NT2/D1 (cell line): ENCODE results near the gene HKDC1.
A peak's percentile ranks its signal among the peaks of the same experiment; 100 is the strongest.
"Not testable (repeated sequence)": the region's sequence is repeated elsewhere in the genome, so short reads cannot be mapped to it uniquely, and the experiment has no call there.

Experiments
- DNase-seq: peaks from one replicate; pipeline ENCODE4 v3.0.0-alpha.2; 2011; ENCODE audit warnings: low read depth, low spot score
- H3K27me3 ChIP-seq: 2 replicates; pipeline ENCODE4 v1.6.0; 2011; ENCODE audit warnings: mild to moderate bottlenecking; ENCODE audit not compliant: insufficient read length, insufficient read depth
- H3K36me3 ChIP-seq: 2 replicates; pipeline ENCODE4 v1.6.1; 2011; ENCODE audit warnings: mild to moderate bottlenecking, low read length, mixed read lengths; ENCODE audit not compliant: insufficient read depth, insufficient read length
- H3K4me1 ChIP-seq: 2 replicates; pipeline ENCODE4 v1.5.1; 2011; ENCODE audit not compliant: insufficient read depth, insufficient read length
- H3K4me3 ChIP-seq: 2 replicates; pipeline ENCODE4 v1.5.1; 2011; ENCODE audit warnings: low read depth; ENCODE audit not compliant: insufficient read length
- H3K9ac ChIP-seq: 2 replicates; pipeline ENCODE4 v1.6.0; 2011; ENCODE audit warnings: low read depth; ENCODE audit not compliant: insufficient read length
- H3K9me3 ChIP-seq: 2 replicates; pipeline ENCODE4 v1.5.1; 2011; ENCODE audit warnings: mild to moderate bottlenecking, low read length; ENCODE audit not compliant: insufficient read depth
- SUZ12 ChIP-seq: IDR thresholded peaks from 2 replicates; pipeline ENCODE4 v1.6.1; 2011; ENCODE audit not compliant: insufficient read length, insufficient read depth; ENCODE audit errors: extremely low read depth
- YY1 ChIP-seq: IDR thresholded peaks from 2 replicates; pipeline ENCODE4 v1.6.1; 2011; ENCODE audit not compliant: insufficient read length, insufficient read depth
- ZNF274 ChIP-seq: IDR thresholded peaks from 2 replicates; pipeline ENCODE4 v1.6.1; 2011; ENCODE audit warnings: mild to moderate bottlenecking, low read depth, low read length

The HKDC1 gene

DNA sequence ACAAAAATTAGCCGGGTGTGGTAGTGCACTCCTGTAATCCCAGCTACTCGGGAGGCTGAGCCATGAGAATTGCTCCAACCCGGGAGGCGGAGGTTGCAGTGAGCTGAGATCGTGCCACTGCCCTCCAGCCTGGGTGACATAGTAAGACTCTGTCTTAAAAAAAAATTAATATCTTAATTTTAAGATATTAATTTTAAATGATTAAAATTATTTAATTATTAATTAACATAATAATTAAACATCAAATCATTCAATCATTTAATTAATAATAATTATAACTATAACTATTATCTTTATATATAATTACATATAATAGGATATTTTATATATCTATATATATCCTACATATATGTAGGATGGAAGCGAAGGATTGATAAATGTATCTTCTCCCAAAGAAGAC, 56.4 kb downstream of the HKDC1 start:
- H3K9ac ChIP-seq = no peak overlapping the region
- H3K9me3 ChIP-seq = no peaks in the 10 kb centered on the region
- no peak overlapping the region for H3K4me3 ChIP-seq
- no peaks in the 10 kb centered on the region for H3K4me1 ChIP-seq
- no peak for DNase-seq
- no peaks in the 10 kb centered on the region for H3K36me3 ChIP-seq
- no peak for TF ChIP-seq ZNF274
- no peak for TF ChIP-seq YY1
- no peak for TF ChIP-seq SUZ12
- no peaks in the 10 kb centered on the region for H3K27me3 ChIP-seq

DNA sequence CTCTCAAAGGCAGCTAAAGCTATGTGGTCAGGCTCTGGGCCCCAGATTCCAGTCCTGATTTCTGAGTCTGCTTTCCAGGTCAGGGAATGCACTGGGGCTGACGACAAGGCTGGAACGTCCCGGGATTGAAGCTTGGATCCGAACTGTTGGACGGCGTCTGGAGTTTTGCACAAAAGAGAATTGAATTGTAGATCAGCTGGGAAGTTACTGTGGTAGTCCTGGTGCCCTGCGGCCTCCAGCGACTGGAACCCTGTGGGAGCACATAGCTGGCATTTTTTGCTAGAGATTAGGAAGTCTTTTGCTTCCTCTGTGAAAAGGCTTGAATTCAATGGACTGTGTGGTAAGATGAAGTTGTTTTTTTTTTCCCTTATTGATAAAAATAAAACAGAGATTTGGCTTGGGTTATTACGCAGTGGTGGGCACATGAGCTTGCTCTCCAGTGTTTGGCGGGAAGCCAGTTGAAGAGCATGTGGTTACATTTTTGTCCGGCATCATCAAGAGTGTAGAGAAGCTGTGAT, 58.4 kb downstream of the HKDC1 start, which contains the start of gene HK1:
HK1 (plus strand) TSS at position 51 of the 518 bp plus-strand sequence.
- no peaks in the 10 kb centered on the region for H3K36me3 ChIP-seq
- H3K9ac ChIP-seq = no peak within 1 kb of the TSS
- H3K27me3 ChIP-seq = no peaks in the 10 kb centered on the region
- TF ChIP-seq YY1 (no peak), ZNF274 (no peak), SUZ12 (no peak)
- no peaks in the 10 kb centered on the region for H3K9me3 ChIP-seq
- no peak within 1 kb of the TSS for H3K4me3 ChIP-seq
- no peaks in the 10 kb centered on the region for H3K4me1 ChIP-seq
- DNase-seq = peak; percentile 16

DNA sequence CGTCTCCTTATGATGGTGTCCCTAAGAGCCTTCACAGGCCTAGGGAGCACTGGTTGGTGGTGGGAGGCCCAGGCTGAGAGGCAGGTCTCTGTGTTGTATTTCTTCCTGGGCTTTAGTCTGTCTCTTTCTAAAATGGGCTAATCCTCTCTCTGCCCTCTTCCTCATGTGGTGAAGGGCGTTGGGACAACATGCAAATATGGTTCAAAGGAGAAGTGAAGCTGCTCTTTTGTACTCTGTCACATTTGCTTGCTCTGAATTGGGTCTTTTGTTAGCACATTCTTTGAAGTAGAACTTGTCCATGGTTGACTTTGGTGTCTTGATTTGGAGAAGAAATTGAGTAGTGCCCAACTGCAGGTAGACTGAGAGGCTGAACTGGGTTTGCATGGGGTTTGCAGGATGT, 59.0 kb downstream of the HKDC1 start:
- Histone ChIP-seq H3K27me3 (no peaks in the 10 kb centered on the region), H3K4me1 (no peaks in the 10 kb centered on the region), H3K4me3 (no peak overlapping the region), H3K9ac (no peak overlapping the region), H3K36me3 (no peaks in the 10 kb centered on the region), H3K9me3 (no peaks in the 10 kb centered on the region)
- no peak for TF ChIP-seq YY1
- no peak for DNase-seq

DNA sequence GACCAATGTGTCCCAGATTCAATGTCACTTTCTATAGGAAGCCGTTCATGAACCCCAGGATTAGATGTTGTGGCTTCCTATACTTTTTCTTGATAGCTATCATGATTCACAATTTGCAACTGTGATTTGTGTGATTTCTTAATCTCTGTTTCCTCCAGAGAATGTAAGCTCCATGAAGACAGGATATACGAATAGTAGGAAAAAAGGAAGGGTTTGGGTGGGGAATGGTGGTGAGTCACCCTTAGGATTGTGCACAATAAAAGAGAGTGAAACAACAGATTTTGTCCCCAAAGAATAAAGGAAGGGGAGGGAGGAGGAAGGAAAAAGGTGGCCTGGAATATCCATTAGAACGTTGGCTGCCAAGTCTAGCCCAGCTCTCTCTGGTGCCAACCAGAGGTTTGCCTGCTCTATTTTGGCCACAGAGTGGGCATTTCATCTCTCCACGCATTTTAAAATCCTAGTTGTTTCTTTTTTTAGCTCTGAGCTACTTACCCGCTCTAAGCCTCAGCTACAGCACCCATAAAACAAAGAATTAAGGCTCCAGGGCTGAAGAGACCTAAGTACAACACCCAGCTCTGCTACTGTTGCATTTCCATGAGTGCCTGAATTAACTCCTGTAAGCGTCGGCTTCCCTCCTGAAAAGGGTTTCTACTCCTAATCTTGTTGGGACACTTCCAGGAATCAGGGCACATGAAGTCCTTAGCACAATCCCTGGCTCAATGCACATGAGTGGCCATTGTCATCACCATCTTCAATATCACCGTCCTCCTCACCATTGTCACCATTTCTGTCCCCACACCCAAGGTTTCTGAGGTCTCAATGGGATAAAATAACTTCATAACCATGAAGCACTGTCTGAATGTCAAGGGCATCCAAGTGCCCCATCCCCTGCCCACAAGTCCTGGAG, 61.6 kb downstream of the HKDC1 start:
- TF ChIP-seq SUZ12 (no peak), YY1 (no peak), ZNF274 (no peak)
- no peak for DNase-seq
- no peaks in the 10 kb centered on the region for H3K9me3 ChIP-seq
- H3K4me3 ChIP-seq = no peak overlapping the region
- no peaks in the 10 kb centered on the region for H3K36me3 ChIP-seq
- H3K9ac ChIP-seq = no peak overlapping the region
- H3K4me1 ChIP-seq = no peaks in the 10 kb centered on the region
- H3K27me3 ChIP-seq = no peaks in the 10 kb centered on the region

DNA sequence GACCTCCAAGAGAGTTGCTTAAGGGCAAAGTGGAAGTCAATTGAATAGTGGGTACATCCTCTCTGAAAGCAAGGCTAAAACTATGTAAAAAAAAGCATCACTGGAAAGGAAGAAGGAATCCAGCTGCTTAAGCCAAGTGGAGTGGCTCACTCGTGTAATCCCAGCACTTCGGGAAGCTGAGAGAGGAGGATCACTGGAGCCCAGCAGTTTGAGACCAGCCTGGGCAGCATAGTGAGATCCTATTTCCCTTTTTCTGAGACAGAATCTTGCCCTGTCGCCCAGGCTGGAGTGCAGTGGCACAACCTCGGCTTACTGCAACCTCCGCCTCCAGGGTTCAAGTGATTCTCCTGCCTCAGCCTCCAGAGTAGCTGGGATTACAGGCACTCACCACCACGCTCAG, 64.3 kb downstream of the HKDC1 start:
- H3K27me3 ChIP-seq, H3K9me3 ChIP-seq, H3K4me3 ChIP-seq, H3K4me1 ChIP-seq, H3K36me3 ChIP-seq, H3K9ac ChIP-seq, DNase-seq: not testable (repeated sequence)

DNA sequence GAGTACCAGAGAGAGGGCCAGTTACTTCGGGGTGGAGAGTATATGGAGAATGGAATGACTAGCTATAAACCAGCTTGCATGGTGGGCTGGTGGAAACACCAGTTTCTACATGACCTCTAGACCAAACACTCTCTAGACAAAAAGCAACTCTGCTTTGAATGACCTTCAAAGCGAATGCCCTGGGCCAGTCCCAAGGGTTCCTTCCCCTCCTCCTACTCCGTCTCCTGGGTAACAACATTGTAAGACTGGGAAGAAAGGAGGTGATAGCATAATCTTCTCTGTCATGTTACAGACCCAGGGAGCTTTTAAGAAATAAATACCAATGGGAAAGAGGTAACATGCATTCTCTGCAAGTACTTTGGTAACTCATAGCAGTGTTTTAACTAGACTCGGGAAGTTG, 65.6 kb downstream of the HKDC1 start:
- TF ChIP-seq SUZ12 (no peak), ZNF274 (no peak), YY1 (no peak)
- Histone ChIP-seq H3K4me3 (no peak overlapping the region), H3K27me3 (no peaks in the 10 kb centered on the region), H3K9me3 (no peaks in the 10 kb centered on the region), H3K36me3 (no peaks in the 10 kb centered on the region), H3K4me1 (no peaks in the 10 kb centered on the region), H3K9ac (no peak overlapping the region)
- no peak for DNase-seq

DNA sequence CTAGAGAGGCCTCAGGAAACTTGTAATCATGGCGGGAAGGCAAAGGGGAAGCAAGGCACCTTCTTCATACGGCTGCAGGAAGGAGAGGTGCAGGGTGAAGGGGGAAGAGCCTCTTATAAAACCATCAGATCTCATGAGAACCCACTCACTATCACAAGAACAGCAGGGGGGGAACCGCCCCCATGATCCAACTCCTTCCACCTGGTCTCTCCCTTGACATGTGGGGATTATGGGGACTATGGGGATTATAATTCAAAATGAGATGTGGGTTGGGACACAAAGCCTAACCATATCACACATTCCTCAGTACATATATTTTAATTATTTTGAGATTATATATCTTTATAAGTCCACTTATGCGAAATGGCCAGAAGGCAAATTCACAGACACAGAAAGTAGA, 67.0 kb downstream of the HKDC1 start:
- Histone ChIP-seq H3K4me3 (no peak overlapping the region), H3K4me1 (no peaks in the 10 kb centered on the region), H3K27me3 (no peaks in the 10 kb centered on the region), H3K9ac (no peak overlapping the region), H3K36me3 (no peaks in the 10 kb centered on the region), H3K9me3 (no peaks in the 10 kb centered on the region)
- no peak for DNase-seq
- TF ChIP-seq SUZ12 (no peak), YY1 (no peak), ZNF274 (no peak)
